ENCODE measurements around the gene SLC34A3.
"Not testable (repeated sequence)": the region's sequence is repeated elsewhere in the genome, so short reads cannot be mapped to it uniquely, and the experiment has no call there.

SLC34A3 gene

DNA sequence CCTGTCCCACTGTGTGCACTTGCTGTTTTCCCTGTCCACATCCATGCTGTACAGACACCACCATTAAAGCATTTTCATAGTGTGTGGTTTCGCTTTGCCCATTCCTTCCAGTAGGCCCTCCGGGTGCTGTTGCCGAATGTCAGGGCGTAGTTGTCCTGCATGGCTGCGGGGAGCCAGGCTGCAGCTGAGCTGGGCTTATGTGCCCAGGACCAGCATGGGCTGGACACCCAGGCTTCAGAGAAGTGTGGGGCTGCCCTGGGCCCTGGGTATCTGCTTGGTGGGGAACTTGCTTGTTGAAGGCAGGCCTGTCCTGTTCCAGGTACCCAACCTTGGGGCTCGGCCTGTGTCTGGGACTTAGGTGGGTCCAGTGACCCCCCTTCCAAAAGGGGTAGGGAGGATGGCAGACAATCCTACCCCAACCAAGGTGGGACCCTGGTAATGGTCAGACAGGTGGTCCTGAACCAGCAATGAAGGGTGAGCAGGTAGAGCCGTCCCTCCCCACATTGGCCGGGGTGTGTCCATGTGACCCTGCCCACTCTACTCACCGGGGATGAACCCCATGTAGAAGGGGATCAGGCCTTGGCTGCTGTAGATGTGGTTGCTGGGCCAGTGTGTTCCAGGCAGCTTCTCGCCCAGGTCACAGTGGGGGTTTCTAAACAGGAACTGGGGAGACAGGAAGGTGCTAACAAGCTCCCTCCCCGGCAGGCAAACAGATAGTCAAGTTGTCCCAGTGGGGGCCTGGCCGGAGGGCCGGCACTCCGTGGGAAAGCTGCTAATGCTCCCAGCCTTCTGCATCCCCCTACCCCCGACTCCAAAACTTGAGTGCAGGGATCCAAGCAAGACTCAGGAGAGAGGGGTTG lies 13.2 kb downstream of the SLC34A3 start:
- DNase-seq = no peak

DNA sequence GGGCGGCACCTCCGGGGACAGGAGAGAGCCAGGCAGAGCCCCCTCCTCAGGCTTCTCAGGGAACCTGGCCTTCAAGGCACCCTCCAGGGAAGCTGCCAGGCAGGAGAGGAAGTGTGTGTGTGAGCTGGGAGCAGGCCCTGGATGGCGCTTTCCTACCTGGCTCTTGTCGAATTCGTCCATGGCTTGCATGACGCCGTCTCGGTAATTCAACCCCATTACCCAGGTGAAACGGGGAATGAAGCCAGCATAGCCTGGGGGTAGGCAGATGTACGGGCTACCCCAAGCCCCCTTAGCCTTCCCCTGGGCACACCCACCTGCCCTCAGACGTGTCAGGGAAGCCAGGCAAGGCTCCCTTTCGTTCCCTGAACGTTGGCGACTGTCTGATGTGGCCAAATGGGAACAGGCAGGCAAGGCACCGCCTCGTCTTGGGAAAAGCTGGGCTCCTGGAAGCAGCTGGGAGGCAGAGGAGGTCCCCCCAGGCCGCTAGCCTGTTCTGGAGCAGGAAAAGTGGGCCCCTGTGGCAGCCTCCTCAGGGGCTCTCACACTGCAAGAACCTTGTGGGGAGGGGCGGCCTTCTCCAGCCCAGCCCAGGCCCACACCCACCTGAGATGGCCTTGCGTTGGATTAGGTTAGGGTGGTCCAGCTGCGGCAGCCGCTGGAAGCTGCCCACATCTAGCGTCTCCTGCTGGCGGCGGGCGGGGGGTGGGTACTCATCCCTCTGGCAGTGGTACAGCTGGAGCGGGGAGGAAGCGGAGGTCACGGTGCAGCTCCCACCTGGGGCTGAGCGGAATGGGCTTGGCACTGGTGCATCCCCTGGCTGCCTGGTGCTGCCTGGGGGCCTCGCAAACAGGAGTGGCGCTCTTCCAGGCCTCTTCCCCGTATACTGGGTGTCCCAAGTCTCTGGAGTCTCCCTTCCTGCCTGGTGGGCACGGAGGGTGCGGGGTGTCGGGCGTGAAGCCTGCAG lies 14.1 kb downstream of the SLC34A3 start:
- no peak for DNase-seq

DNA sequence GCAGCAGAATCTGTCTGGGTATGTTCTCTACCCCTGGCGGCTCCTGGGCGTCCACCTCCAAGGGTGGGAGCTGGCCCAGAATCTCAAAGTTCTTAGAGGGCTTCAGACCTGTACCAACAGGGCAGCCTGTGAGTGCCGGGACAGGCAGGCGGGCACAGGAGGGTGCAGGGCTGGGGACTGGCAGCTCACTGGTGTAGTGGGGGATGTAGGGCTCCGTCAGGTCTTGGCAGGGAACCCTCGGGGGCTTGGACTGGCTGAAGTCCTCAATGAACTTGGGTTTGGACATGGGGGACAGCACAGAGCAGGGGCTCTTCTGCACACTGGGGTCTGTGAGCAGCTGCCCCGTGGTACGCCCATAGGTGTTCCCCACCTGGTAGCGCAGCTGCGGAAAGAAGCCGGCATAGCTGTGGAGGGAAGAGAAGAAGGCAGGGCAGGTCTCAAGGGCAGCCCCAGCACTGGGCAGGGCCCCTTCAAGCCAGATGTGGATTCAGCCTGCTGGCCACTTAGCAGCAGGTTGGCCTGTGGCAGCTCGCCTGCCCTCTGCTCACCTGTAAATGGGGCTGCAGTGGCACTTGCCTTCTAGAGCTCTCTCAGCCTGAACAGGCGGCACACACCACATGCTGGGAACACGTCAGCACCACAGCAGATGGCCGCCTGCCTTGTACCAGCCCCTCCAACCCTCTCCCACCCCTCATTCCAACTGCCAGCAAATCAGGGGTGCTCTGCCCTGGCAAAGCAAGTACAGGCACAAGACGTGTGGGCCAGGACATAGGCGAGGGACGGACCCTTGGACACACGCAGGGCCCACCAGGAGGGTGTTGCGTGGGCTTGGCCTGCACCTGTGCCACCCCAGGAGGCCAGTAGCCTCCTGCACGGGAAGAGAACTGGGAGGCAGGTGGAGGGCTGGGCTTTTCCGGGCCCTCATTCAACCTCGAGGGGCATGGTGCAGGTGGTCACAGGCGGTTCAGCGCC lies 15.0 kb downstream of the SLC34A3 start:
- no peak for DNase-seq

DNA sequence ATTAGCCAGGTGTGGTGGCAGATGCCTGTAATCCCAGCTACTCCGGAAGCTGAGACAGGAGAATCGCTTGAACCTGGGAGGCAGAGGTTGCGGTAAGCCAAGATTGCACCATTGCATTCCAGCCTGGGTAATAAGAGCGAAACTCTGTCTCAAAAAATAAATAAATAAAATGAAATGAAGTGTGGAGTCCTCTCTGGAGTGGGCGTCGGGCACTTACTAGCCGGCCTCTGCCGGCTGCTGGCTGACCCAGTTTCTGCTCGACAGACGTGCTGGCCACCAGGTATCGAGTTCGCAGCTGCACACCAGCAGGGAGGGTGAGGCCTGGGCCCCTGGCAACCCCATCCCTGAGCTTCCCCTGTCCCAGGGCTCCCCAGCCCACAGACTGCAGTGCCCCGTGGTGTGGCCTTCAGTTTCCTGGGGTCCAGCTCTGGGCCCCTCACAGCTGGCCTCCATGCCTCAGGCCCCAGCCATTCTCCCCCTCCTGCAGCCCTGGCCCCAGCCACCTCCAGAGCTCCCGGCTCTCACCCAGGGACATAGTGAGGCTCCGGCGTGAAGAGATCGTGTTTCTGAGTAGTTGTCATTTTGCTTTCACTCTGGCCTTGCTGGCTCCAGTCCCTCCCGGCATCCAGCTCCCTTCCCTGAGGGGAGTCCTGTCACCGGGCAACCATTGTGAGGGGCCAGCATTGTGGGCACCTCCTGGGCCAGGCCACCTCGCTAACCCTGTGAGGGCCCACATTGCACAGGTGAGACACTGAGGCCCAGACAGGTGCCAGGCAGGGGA lies 16.6 kb downstream of the SLC34A3 start:
- no peak for DNase-seq

- no peak for DNase-seq
These were observed 17.1 kb downstream of the SLC34A3 start for GRCh38 chr9:137247916-137248175.

DNA sequence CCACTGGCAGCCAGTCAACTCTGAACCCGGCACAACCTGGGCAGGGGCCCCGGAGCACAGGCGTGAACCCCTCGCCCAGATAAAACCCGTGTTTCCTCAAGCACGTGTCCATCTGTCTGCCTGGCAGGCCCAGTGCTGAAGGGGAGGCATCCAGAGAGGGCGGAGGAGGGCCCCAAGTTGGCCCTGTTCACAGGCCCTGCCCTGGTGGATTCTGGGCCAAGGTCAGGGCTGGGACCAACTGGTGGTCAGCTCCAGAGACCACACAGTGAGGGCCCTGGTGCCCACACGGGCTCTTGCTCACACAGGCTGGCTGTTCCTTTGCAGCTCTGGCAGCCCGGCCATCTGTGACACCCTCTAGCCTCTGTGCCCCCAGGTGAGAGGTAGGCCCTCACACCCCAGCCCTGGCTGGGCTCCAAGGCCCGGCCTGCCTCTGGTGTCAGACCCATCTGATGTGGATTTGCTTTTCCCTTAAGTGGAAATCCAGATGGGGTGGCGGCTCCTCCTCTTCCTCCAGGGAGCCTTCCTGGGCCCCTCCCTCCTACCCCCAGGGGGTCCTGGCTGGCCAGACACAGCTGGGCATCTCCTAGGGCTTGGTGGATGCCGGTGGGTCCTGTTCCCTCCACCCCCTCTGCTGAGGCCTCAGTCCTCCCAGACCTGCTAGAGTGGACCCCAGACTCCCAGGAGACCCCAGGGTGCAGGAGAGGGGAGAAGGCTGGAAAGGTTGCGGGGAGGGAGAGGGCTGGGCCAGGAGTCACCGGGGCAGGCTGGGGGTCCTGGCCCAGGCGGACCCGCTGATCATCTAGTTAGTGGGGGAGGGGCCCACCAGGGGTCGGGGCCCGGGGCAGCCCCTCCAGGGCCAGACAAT lies 19.9 kb downstream of the SLC34A3 start:
- DNase-seq = no peak

- no peak for DNase-seq
These were observed 20.4 kb downstream of the SLC34A3 start, which contains the start of gene STPG3 for GRCh38 chr9:137251194-137251461. Gene STPG3, plus strand, starts transcription at chr9:137251286. Its CDS starts 1 bp downstream, at chr9:137251287.

GRCh38 chr9:137251490-137252268 lies 21.0 kb downstream of the SLC34A3 start:
- DNase-seq = no peak

GRCh38 chr9:137252555-137253506 lies 22.1 kb downstream of the SLC34A3 start:
- no peak for DNase-seq

GRCh38 chr9:137253717-137254623 lies 23.3 kb downstream of the SLC34A3 start:
- no peak for DNase-seq

DNA sequence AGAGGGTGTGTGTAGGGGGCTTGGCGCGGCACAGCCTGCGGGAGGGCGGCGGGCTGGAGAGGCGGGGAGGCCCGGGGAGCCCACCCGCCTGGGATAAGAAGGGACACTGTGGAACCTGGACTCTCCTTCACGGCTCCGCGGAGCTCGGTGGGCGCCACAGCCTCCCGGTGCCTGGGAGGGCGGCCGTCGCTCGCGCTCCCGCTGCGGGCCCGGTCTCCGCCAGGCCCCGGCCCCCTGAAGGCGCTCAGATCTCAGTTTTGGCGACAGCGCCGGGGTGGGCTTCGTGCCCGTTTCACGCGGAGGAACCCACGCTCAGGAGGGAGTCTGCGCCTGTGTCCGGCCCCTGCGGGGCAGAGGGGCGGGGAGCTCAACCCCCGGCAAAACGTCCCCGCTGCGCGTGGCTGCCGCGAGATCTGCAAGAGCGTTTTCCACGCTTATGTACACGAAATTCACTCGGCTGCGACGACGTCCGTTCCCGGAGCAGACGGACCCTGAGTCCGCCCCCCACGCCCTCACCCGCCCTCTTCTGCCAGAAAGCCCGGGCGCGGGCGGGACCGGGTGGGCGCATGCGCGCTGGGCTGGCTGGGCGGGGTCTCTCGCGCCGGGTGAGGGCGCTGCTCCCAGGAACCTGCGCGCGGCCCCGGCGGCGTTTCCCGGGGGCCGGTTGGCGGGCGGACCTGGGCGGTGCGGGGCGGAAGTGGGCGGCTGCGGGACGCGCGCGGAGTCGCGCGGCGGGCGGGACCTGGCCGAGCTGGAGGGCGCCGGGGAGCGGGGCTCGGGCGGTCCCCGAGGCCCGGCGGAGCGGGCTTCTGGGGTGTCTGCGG lies 24.1 kb downstream of the SLC34A3 start, which contains the start of gene NELFB:
NELFB (plus strand) TSS at position 704 of the 824 bp plus-strand sequence.
- peak; percentile 94 for DNase-seq

GRCh38 chr9:137255448-137256114 lies 24.9 kb downstream of the SLC34A3 start:
- no peak for DNase-seq

DNA sequence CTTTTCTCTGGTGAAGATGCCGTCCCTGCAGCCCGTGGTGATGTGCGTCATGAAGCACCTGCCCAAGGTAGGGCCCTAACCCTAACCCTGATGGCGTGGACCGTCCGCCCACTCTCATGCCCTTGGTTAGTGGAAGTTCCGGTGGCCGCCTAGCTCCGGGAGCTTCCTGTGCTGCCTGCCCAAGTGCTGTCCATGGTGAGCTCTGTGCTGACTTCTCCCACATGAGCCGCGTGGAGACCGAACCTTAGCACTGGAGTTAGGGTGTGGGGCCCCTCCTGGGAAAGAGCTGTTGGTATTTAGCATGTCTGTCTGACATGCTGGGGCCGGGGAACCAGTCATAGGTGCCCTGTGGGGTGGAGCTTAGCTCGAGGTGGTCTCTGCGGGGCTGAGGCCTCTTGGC lies 25.7 kb downstream of the SLC34A3 start:
- DNase-seq = no peak

DNA sequence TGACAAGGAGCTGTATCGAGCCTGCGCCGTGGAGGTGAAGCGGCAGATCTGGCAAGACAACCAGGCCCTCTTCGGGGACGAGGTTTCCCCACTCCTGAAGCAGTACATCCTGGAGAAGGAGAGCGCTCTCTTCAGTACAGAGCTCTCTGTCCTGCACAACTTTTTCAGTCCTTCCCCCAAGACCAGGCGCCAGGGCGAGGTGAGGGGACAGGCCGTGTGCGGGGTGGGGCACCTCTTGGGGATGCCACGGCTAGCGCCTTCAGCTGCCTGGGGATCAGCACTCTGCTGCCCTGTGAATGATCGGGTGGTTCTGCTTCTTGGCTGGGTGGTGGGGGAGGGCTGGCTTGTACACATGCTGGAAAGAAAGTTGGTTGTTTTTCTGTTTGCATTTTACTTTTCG lies 26.2 kb downstream of the SLC34A3 start:
- DNase-seq = no peak

GRCh38 chr9:137262173-137262908 lies 31.6 kb downstream of the SLC34A3 start:
- not testable (repeated sequence) for DNase-seq

DNA sequence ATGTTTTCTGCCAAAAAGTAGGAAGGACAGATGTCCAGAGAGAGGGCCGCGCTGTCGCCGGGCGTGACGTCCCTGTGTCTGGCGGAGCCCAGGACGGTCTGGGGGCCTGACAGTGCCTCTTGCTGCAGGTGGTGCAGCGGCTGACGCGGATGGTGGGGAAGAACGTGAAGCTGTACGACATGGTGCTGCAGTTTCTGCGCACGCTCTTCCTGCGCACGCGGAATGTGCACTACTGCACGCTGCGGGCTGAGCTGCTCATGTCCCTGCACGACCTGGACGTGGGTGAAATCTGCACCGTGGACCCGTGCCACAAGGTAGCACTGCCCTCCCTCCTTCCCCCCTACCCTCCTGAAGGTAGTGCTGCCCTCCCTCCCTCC lies 32.2 kb downstream of the SLC34A3 start:
- DNase-seq = no peak

All from CD4-positive, alpha-beta T cell treated with Interleukin-17A for 1 hour (primary cell).